GM19239 (cell line): Measurements from ENCODE around the gene COQ2.

Experiments used
- DNase-seq: peaks from one replicate; pipeline ENCODE4 v3.0.0; 2011; ENCODE audit warnings: low spot score; ENCODE audit not compliant: insufficient read length
- FAIRE-seq: peaks from 2 replicates; lab custom pipeline; 2011; peaks lifted over from hg19 to GRCh38; lab: Jason Lieb, UNC

The COQ2 gene

DNA sequence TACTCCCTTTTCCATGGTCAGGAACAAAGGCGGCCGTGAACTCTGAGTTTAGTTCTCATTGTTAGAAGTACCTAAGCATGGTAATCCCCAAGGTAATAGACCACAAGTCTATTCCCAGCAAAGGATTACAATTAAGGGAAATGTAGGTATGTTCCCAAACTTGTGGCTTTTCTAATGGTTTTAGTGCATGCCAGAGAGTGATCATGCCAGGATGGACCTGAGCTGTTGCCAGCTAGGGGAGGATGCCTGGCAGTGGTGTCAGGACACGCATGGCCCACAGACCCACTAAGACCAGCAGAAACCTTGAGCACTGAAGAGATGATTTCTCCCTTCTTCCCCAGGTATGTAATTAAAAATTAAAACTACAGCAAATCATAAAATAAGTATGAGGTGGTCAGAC is 60.8 kb downstream of the COQ2 start:
- DNase-seq, result no peak
- FAIRE-seq, result no peak

DNA sequence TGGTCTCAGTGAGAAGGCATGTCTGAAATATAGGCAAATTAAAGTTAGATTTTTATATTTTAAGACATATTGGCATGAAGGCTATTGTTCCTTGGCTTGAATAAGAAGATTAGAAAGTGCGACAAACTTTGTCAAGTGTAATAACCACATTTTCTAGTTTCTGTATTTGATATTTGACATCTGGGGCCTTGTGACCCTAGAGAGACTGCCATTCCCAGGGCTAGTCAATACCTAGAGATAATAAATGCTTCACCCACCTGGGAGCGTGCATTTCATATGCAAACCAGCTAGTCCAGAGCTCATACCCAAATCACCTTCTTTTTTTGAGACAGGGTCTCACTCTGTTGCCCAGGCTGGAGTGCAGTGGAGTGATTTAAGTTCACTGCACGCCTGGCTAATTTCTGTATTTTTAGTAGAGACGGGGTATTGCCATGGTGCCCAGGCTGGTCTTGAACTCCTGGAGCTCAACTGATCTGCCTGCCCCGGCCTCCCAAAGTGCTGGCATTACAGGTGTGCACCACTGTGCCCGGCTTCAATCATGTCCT is 62.6 kb downstream of the COQ2 start:
- DNase-seq, result no peak
- FAIRE-seq, result no peak

DNA sequence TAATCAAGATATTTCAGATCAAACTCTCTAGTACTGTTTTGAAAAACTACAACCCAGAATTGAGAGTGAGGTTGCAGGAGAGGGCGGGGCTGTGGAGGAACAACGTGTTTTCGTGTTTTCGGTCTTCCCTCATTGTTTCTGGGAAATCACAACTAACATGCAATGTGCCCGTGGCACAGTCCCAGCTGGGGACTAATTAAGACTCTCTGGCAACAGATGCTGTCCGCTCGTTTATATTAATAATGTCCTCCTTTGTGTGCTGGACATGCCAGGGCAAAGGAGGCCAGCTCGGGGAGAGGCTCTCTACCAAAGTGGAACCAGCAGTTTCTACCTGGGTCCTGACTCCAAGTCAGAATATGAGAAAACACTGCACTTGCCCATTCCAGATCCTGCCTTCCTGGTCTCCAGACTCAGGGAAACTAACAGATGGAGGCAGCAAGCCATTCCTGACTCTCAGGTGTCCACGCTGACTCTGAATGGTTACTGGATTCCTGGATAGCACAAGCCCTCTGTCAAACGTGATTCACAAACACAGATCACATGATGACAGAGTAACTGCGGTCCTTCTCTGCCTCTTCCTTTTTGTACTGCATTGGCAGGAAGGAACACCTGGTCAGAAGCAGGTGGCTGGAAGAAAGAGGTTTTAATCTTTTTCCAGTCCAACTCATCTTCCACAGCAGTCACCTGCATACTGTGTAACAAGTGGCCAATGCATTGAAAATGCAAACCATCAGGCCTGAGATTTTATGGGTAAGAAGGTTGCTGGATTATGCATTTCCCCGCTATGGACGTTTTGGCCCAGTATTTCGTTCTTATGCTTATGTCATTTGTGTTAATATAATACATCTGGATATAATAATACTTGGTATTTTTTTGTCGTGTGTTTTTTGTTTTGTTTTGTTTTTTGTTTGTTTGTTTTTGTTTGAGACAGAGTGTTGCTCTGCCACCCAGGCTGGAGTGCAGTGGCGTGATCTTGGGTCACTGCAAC is 65.0 kb downstream of the COQ2 start:
- FAIRE-seq (peak; percentile 93), DNase-seq (no peak)

DNA sequence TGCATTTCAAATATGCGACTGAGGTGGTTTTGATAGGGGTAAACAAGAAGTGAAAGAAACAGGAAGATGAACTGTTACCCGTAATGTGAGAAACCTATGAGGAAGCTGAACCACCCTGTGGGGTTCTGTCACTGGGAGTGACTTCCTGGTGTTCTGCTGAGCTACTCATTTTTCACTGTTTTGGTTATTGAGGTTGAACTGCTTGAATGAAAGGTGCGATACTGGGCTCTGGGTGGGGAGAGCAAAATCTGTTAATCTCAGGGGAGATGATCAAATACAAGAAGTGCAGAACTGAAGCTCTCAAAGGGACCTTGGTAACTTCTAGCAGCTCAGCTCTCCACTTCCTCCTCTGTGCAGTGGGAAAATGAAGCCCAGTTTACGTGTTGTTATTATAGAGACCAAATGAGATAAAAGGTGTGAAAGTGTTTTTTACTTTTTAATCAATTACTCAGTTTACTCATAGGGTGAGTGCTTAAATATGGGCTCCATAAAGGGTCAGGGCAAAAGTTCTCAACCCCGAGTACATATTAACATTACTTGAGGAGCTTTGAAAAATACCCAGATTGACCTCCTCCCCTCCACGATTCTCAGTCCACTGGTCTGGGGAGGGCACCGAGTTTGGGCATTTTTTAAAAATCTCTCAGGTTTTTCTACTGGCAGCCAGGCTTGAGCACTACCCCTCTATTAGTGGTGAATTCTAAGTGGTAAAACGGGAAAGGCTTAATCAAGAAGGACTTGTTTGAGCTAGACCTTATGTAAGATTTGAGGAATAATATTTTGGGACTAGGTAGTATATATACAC is 66.7 kb downstream of the COQ2 start:
- DNase-seq (peak; percentile 51), FAIRE-seq (peak; percentile 100)

DNA sequence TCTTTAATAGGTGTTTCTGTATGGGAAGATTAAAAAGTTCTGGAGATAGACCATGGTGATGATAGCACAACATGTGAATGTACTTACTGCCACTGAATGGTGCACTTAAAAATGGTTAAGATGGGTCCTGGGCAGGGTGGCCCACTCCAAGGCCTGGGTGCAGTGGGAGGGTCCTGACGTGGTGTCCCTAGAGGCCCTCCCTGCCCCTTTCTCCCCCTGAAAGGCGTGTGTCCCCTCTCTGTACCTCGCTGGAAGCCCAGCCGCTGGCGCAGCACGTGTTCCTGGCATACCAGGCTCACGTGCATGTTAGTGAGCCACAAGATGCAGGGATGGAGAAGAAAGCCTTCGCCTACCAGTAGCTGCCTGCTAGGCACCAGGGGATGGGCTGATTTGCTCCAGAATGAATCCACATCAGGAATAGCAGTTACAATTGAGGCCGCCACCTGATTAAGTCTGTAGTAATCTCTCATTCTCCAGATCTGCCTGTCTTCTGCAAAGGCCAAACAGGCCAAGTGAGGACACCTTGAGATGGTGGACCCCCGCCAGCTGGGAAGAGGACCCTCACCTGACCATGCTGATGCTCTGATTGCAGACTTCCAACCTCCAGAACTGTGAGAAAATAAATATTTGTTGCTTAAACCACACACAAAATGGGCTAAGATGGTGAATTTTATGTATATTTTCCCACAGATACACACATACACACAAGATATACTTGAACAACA is 67.5 kb downstream of the COQ2 start:
- no peak for DNase-seq
- peak; percentile 70 for FAIRE-seq

DNA sequence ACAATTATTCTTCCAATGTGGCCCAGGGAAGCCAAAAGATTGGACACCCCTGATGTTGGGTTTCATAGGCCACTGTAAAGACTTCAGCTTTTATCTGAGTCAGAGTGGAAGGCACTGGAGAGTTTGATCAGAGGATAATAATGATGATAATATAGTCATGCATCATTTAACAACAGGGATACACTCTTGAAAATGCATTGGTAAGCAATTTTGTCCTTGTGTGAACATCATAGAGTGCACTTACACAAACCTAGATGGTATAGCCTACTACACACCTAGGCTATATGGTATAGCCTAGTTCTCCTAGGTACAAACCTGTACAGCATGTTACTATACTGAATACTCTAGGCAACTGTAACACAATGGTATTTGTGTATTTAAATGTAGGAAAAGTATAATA is 70.5 kb downstream of the COQ2 start:
- DNase-seq, result no peak
- FAIRE-seq, result no peak
